G401 (cell line): ENCODE data around the gene STAM. TPM values are rescaled to one million over a fixed set of nuclear protein-coding genes. Genes with fewer than 3 reads are reported as not detected.
"Not testable (repeated sequence)": the region's sequence is repeated elsewhere in the genome, so short reads cannot be mapped to it uniquely, and the experiment has no call there.

Experiments
- DNase-seq: peaks from one replicate; pipeline ENCODE4 v3.0.0-alpha.2; 2015; ENCODE audit warnings: low spot score
- in situ Hi-C: cut with HindIII; loops from 2 replicates; pipeline ENCODE4 v1.10.0; 2016; ENCODE audit warnings: low sequenced_read_pairs, mixed read lengths
- total RNA-seq: library from RNA; depleted of rRNA; stranded (reverse); fragments of >200 nt; shearing (Covaris generic); gene quantifications from 2 replicates; pipeline ENCODE4 v1.2.3, GENCODE V29; 2014

STAM gene
- total RNA-seq, 1 experiment from 2014 or later = 25.9 TPM

- in situ Hi-C loops = no loop called here
- peak; percentile 75 for DNase-seq
These were observed 68.9 kb downstream of the STAM start for GRCh38 chr10:17712717-17713471.

GRCh38 chr10:17713758-17714157 is 69.8 kb downstream of the STAM start:
- no peak for DNase-seq
- in situ Hi-C loops = no loop called here

GRCh38 chr10:17716161-17716560 is 72.2 kb downstream of the STAM start:
- DNase-seq = no peak
- in situ Hi-C loops = no loop called here

- DNase-seq, in situ Hi-C loops: not testable (repeated sequence)
These were observed 78.5 kb downstream of the STAM start for GRCh38 chr10:17722317-17723014.

GRCh38 chr10:17725703-17726102 is 81.8 kb downstream of the STAM start:
- in situ Hi-C loops = no loop called here
- no peak for DNase-seq

- in situ Hi-C loops = no loop called here
These were observed 85.7 kb downstream of the STAM start for GRCh38 chr10:17729630-17730029.

GRCh38 chr10:17730667-17731066 is 86.7 kb downstream of the STAM start:
- DNase-seq = no peak
- in situ Hi-C loops = no loop called here

More at GRCh38 chr10:17729630-17730029, 85.7 kb downstream of the STAM start:
- DNase-seq = no peak

GRCh38 chr10:17731331-17732020 is 87.5 kb downstream of the STAM start:
- in situ Hi-C loops = no loop called here
- no peak for DNase-seq

- no peak for DNase-seq
- in situ Hi-C loops = no loop called here
These were observed 89.7 kb downstream of the STAM start for GRCh38 chr10:17733620-17734019.

GRCh38 chr10:17734432-17735080 is 90.6 kb downstream of the STAM start:
- DNase-seq = peak; percentile 93

GRCh38 chr10:17735166-17735941 is 91.4 kb downstream of the STAM start:
- in situ Hi-C loops = no loop called here

More at GRCh38 chr10:17734432-17735080, 90.6 kb downstream of the STAM start:
- in situ Hi-C loops = no loop called here

GRCh38 chr10:17736223-17736622 is 92.3 kb downstream of the STAM start:
- no peak for DNase-seq
- in situ Hi-C loops = no loop called here

More at GRCh38 chr10:17735166-17735941, 91.4 kb downstream of the STAM start:
- DNase-seq = peak; percentile 91

GRCh38 chr10:17737027-17737965 is 93.3 kb downstream of the STAM start:
- in situ Hi-C loops = no loop called here
- DNase-seq = peak; percentile 82

GRCh38 chr10:17740668-17741067 is 96.7 kb downstream of the STAM start:
- DNase-seq = no peak
- in situ Hi-C loops = no loop called here

- in situ Hi-C loops = no loop called here
These were observed 99.0 kb downstream of the STAM start for GRCh38 chr10:17742918-17743317.

GRCh38 chr10:17743437-17743836 is 99.5 kb downstream of the STAM start:
- no peak for DNase-seq
- in situ Hi-C loops = no loop called here

More at GRCh38 chr10:17742918-17743317, 99.0 kb downstream of the STAM start:
- peak; percentile 47 for DNase-seq

GRCh38 chr10:17744341-17744861 is 100.5 kb downstream of the STAM start:
- in situ Hi-C loops = no loop called here

More at GRCh38 chr10:17744341-17744861, 100.5 kb downstream of the STAM start:
- peak; percentile 78 for DNase-seq
